ENCODE data around the gene ABCG2.
A peak's percentile ranks its signal among the peaks of the same experiment; 100 is the strongest.

ABCG2 gene

GRCh38 chr4:88063634-88064296, 94.7 kb downstream of the ABCG2 start:
- DNase-seq (ENCODE audit: low spot score): no peak

- DNase-seq (ENCODE audit: low spot score): no peak
Measured at GRCh38 chr4:88062843-88063242, 95.6 kb downstream of the ABCG2 start.

GRCh38 chr4:88062311-88062710, 96.1 kb downstream of the ABCG2 start:
- DNase-seq (ENCODE audit: low spot score): no peak

- DNase-seq (ENCODE audit: low spot score): no peak
Measured at GRCh38 chr4:88060431-88060830, 98.0 kb downstream of the ABCG2 start.

- DNase-seq (ENCODE audit: low spot score): no peak
Measured at GRCh38 chr4:88059766-88060165, 98.7 kb downstream of the ABCG2 start.

- DNase-seq (ENCODE audit: low spot score): no peak
Measured at GRCh38 chr4:88058295-88058694, 100.1 kb downstream of the ABCG2 start.

GRCh38 chr4:88054901-88055300, 103.5 kb downstream of the ABCG2 start:
- peak; percentile 15 for DNase-seq (ENCODE audit: low spot score)

GRCh38 chr4:88054229-88054628, 104.2 kb downstream of the ABCG2 start:
- no peak for DNase-seq (ENCODE audit: low spot score)

GRCh38 chr4:88045021-88045420, 113.4 kb downstream of the ABCG2 start:
- DNase-seq (ENCODE audit: low spot score): no peak

GRCh38 chr4:88043586-88044340, 114.7 kb downstream of the ABCG2 start:
- DNase-seq (ENCODE audit: low spot score): no peak

- no peak for DNase-seq (ENCODE audit: low spot score)
Measured at GRCh38 chr4:88043001-88043400, 115.4 kb downstream of the ABCG2 start.

GRCh38 chr4:88041626-88042025, 116.8 kb downstream of the ABCG2 start:
- DNase-seq (ENCODE audit: low spot score): no peak

GRCh38 chr4:88040707-88041106, 117.7 kb downstream of the ABCG2 start:
- no peak for DNase-seq (ENCODE audit: low spot score)

Data from HuH-7.5 (cell line).